Adrenal gland (tissue), 5 donors: Measurements from ENCODE around the gene KCNJ8.

Experiments used
- POLR2A ChIP-seq, 2 donors: fragments of 450-650 bp; IDR thresholded peaks; one replicate each; pipeline ENCODE4 v1.6.1; 2017; ENCODE audit warnings: antibody characterized with exemption in 2 of 2, mild to moderate bottlenecking in 2 of 2, moderate library complexity in 1 of 2
- TF ChIP-seq, protein P1 (sequence below), 6 experiments: fragments of 450-650 bp in 4 of 6; fragments of 200-600 bp in 2 of 6; sonication (generic) in 1 of 6; IDR thresholded peaks; 1 replicate in 5 of 6; 2 replicates in 1 of 6; pipeline versions ENCODE4 v1.5.1 to v1.8.0; 2016 to 2021; ENCODE audit warnings: antibody characterized with exemption in 6 of 6, mild to moderate bottlenecking in 2 of 6, moderate library complexity in 1 of 6
- donor health status: DM: no; HTN: no; CAD: no.

DNA sequence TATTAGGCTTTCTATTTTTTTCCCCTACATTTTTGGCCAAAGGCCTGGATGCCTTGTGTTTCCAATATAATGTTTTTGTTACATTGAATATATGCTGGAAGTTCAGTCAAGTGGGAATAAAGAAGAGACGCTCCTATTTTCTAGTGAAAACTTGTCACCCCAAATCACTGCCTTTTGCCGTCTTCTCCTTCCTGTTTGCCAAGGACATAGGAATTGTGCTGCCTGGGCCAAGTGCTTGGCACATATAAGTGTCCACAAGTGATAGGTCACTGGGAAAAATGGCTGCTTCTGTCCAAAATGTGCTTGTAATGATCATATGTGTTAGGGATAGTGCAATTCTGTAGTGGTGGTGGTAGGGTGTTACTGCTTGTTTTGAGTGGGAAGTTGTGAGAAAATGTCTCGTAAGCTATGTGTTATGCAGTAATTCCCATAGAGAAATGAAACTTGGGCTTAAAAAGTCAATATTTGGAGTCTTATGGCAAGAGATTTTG lies 11.6 kb upstream of the KCNJ8 start:
- TF ChIP-seq, protein P1, sequence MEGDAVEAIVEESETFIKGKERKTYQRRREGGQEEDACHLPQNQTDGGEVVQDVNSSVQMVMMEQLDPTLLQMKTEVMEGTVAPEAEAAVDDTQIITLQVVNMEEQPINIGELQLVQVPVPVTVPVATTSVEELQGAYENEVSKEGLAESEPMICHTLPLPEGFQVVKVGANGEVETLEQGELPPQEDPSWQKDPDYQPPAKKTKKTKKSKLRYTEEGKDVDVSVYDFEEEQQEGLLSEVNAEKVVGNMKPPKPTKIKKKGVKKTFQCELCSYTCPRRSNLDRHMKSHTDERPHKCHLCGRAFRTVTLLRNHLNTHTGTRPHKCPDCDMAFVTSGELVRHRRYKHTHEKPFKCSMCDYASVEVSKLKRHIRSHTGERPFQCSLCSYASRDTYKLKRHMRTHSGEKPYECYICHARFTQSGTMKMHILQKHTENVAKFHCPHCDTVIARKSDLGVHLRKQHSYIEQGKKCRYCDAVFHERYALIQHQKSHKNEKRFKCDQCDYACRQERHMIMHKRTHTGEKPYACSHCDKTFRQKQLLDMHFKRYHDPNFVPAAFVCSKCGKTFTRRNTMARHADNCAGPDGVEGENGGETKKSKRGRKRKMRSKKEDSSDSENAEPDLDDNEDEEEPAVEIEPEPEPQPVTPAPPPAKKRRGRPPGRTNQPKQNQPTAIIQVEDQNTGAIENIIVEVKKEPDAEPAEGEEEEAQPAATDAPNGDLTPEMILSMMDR (IDR thresholded peaks at IDR 0.05), result no peak
- no peak for TF ChIP-seq POLR2A (IDR thresholded peaks at IDR 0.05)
